ENCODE data around the gene PTCD1.
"Not testable (repeated sequence)": the region's sequence is repeated elsewhere in the genome, so short reads cannot be mapped to it uniquely, and the experiment has no call there.

Gene PTCD1

GRCh38 chr7:99389772-99390171, 48.8 kb downstream of the PTCD1 start:
- DNase-seq (ENCODE audit: extremely low read depth in 1 of 2, low read depth in 1 of 2): no peak

- no peak for DNase-seq (ENCODE audit: extremely low read depth in 1 of 2, low read depth in 1 of 2)
Observed at GRCh38 chr7:99387912-99388311, 50.7 kb downstream of the PTCD1 start.

GRCh38 chr7:99387239-99387635, 51.4 kb downstream of the PTCD1 start:
- DNase-seq (ENCODE audit: extremely low read depth in 1 of 2, low read depth in 1 of 2): not testable (repeated sequence)

GRCh38 chr7:99386584-99387238, 51.9 kb downstream of the PTCD1 start:
- DNase-seq (ENCODE audit: extremely low read depth in 1 of 2, low read depth in 1 of 2): no peak

- no peak for DNase-seq (ENCODE audit: extremely low read depth in 1 of 2, low read depth in 1 of 2)
Observed at GRCh38 chr7:99385564-99385963, 53.0 kb downstream of the PTCD1 start.

DNA sequence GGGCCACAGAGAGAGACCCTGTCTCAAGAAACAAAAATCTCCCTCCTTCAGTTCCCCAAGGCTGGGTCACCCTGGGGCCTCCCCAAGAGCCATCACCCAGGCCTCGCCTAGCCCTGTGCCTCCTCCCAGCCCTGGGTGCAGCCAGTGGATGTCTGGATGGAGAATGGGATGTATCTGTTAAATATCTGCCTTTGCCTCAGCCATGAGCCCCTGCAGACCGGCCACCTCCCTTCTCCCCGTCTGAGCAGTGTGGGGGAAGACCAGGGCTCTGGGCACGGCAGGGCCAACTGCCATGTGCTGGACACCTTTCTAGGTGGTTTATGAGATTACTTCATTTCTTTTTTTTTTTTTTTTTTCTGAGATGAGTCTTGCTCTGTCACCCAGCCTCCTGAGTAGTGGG, 54.1 kb downstream of the PTCD1 start:
- DNase-seq (ENCODE audit: extremely low read depth in 1 of 2, low read depth in 1 of 2): no peak

GRCh38 chr7:99383791-99384370, 54.7 kb downstream of the PTCD1 start:
- no peak for DNase-seq (ENCODE audit: extremely low read depth in 1 of 2, low read depth in 1 of 2)

GRCh38 chr7:99383203-99383602, 55.4 kb downstream of the PTCD1 start:
- no peak for DNase-seq (ENCODE audit: extremely low read depth in 1 of 2, low read depth in 1 of 2)

GRCh38 chr7:99381664-99382075, 56.9 kb downstream of the PTCD1 start:
- no peak for DNase-seq (ENCODE audit: extremely low read depth in 1 of 2, low read depth in 1 of 2)

DNA sequence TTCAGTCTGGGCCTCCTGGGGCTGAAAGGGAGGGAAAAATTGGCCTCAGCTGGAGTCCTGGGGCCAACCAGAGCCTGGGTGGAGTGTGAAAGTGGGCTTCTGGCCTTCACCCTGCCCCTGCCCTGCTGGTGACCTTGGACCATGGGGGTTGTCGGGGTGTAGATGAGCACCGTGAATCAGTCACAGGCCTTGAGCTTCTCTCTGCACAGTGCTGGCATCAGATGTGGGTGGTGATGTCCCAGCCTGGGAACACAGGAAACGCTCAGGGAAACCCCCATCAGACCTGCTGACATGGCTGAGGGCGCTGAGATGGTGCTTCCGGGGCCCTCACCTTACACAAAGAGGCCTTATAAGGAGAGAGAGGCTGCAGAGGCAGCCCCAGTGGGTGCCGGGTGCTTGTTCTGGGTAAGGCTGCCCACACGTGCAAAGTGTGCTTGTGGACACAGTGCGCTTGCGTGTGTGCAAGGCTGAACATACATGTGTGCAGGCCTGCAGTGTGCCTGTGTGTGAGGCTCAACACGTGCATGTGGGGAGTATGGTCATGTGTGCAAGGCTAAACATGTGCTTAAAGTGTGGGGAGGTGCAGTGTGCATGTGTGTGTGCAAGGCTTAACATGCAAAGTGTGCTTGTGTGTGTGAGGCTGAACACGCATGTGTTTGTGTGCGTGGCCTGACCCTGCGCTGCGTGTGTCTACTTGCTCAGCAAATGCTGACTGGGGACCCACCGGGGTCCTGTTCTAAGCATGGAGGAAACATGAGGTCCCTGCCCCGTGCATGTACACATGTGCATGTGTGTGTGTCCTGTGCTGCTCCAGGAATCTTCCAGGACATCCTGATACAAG, 57.6 kb downstream of the PTCD1 start:
- peak; percentile 79 to 89 for DNase-seq (ENCODE audit: extremely low read depth in 1 of 2, low read depth in 1 of 2)

GRCh38 chr7:99380032-99380822, 58.4 kb downstream of the PTCD1 start:
- DNase-seq (ENCODE audit: extremely low read depth in 1 of 2, low read depth in 1 of 2): peak in 1 of 2 donors; percentile 45

DNA sequence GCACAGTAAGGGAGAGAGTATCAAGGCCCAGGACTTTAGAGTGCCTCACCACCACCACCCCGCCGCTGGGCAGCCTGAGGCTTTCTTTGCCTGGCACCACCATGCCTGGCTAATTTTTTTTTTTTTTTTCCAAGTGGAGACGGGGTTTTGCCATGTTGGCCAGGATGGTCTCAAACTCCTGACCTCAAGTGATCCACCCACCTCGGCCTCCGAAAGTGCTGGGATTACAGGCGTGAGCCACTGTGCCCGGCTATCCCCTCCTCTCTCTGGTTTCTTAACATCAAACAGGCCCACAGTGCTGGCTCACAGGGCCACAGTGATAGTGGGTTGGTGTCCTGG, 58.9 kb downstream of the PTCD1 start:
- not testable (repeated sequence) for DNase-seq (ENCODE audit: extremely low read depth in 1 of 2, low read depth in 1 of 2)

GRCh38 chr7:99379043-99379577, 59.5 kb downstream of the PTCD1 start:
- no peak for DNase-seq (ENCODE audit: extremely low read depth in 1 of 2, low read depth in 1 of 2)

DNA sequence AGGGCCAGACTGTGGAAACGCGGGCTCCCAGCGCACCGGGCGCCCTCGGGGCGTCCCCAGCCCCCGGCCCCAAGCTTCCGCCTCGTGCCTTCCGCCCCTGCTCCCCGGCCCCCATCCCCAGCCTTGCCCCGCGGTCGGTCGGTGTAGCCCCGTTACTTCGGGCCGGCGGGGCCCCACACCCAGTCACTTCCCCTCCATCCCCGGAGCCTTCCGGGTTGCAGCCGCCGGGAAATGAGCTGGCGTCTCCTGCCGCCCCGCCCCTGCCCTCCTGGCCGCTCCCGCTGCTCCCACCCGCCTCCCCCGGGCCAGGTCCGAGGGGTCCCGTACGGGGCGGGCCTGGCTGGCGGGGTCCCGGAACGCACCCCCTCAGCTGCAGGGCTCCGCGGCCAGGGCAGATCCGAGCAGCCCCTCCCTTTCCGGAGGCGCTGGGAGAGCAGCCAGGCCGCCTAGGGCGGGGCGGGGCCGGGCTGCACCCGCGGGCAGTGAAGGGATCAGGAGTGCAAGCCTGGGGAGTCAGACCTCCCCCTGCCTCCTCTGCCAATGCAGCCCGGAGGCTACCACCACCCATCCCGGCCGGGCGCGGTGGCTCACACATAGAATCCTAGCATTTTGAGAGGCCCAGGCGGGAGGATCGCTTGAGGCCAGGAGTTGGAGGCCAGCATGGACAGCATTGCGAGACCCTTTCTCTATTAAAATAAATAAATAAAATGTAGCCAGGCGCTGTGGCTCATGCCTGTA, 63.4 kb downstream of the PTCD1 start:
- DNase-seq (ENCODE audit: extremely low read depth in 1 of 2, low read depth in 1 of 2): peak; percentile 47 to 53

- peak; percentile 76 to 80 for DNase-seq (ENCODE audit: extremely low read depth in 1 of 2, low read depth in 1 of 2)
Observed at GRCh38 chr7:99374111-99375064, 64.2 kb downstream of the PTCD1 start, which contains the start of gene ARPC1B. Gene ARPC1B (plus strand): TSS chr7:99374730. CDS start chr7:99385715, 10,985 bp downstream.

DNA sequence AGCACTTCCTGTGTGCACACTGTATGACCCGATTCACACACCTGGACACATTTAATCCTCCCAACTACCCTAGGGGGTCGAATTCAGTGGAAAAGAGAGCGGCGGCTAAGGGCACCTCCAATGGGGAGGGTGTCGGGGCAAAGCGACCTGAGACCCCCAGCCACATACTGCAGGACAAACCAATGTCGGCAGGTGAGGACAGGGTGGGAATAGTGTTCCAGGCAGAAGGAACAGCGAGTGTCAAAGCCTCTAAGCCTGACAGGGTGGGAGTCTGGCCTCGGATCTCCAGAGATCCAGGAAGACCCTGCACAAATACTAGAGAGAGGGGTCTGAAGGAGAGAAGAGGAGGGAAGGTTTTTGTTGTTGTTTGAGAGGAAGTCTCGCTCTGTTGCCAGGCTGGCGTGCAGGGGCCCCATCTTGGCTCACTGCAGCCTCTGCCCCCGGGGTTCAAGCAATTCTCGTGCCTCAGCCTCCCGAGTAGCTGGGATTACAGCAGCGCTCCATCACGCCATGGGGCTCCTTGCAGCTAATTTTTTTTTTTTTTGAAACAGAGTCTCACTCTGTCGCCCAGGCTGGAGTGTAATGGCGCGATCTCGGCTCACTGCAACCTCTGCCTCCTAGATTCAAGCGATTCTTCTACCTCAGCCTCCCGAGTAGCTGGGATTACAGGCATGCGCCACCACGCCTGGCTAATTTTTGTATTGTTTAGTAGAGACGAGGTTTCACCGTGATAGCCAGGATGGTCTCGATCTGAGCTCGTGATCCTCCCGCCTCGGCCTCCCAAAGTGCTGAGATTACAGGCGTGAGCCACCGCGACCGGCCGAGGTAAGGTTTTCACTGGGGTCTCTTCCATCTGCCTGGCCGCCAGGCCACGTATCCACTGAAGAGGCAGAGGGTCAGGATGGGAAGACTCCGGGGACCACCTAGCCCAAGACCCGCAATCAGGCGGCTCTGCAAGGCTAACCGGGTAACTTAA, 65.2 kb downstream of the PTCD1 start:
- no peak for DNase-seq (ENCODE audit: extremely low read depth in 1 of 2, low read depth in 1 of 2)

DNA sequence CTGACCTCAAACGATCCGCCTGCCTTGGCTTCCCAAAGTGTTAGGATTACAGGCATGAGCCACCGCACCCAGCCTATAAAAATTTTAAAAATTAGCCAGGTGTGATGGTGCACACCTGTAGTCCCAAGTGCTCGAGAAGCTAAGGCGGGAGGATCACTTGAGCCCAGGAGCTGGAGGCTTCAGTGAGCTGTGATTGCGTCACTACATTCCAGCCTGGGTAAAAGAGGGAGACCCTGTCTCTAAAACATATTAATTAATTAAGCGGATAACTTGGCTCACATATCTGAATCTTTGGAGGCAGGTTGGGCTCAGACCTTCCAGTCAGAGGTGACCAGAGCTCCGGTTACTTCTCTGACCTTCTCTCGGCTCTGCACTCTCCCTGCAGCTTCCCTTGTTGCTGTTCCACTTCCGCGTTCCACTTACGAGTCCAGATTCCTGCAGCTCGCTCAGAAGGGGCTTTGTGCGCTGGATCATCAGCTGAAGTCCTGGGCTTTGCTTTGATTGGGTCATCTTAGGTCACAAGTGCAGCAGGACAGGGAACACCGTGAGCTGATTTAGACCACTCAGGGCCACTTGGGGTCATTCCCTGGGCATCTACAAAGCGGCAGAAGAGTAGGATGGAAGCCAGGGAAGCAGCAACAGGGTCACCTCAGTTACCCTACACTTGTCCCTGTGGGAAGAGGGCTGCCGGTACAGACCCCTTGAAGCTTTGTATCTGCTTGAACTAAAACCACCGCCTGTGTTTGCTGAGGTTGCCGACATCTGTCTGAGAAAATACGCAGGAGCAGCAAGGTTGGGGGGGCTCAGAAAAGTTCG, 66.1 kb downstream of the PTCD1 start:
- no peak for DNase-seq (ENCODE audit: extremely low read depth in 1 of 2, low read depth in 1 of 2)

All from stimulated activated CD8-positive, alpha-beta memory T cell treated with anti-CD3 and anti-CD28 coated beads, Interleukin-7, amount 100 ng/mL, for 48 hours (primary cell).